Subcutaneous abdominal adipose tissue (tissue), 5 donors: ENCODE measurements around the gene OR10A5.
"Not testable (repeated sequence)": the region's sequence is repeated elsewhere in the genome, so short reads cannot be mapped to it uniquely, and the experiment has no call there.

Source experiments
- H3K27ac ChIP-seq: one replicate; pipeline ENCODE4 v1.7.0; 2013; ENCODE audit warnings: low read depth, mild to moderate bottlenecking, inconsistent platforms, low read length, moderate library complexity
- H3K27me3 ChIP-seq, 5 donors: one replicate each; pipeline ENCODE4 v1.7.0; 2013; ENCODE audit warnings: low read length in 5 of 5, inconsistent platforms in 1 of 5; ENCODE audit not compliant: control insufficient read depth in 5 of 5, insufficient read depth in 4 of 5
- H3K36me3 ChIP-seq, 5 donors: one replicate each; pipeline ENCODE4 v1.7.0; 2013; ENCODE audit warnings: low read length in 5 of 5; ENCODE audit not compliant: control insufficient read depth in 5 of 5, insufficient read depth in 5 of 5
- H3K4me1 ChIP-seq, 5 donors: one replicate each; pipeline ENCODE4 v1.7.0; 2013; ENCODE audit warnings: low read length in 5 of 5, mild to moderate bottlenecking in 3 of 5, moderate library complexity in 1 of 5; ENCODE audit not compliant: control insufficient read depth in 5 of 5, insufficient read depth in 5 of 5
- H3K4me3 ChIP-seq, 5 donors: one replicate each; pipeline ENCODE4 v1.7.0; 2013; ENCODE audit warnings: low read length in 5 of 5, low read depth in 1 of 5
- H3K9ac ChIP-seq, 5 donors: one replicate each; pipeline ENCODE4 v1.7.0; 2013; ENCODE audit warnings: low read length in 5 of 5, mild to moderate bottlenecking in 4 of 5, moderate library complexity in 3 of 5
- H3K9me3 ChIP-seq, 5 donors: one replicate each; pipeline ENCODE4 v1.7.0; 2013; ENCODE audit warnings: low read length in 5 of 5; ENCODE audit not compliant: control insufficient read depth in 5 of 5
- donor health status: healthy.
- donor health status: healthy.
- donor health status: healthy.
- donor health status: healthy.
- donor health status: healthy.

OR10A5 gene

DNA sequence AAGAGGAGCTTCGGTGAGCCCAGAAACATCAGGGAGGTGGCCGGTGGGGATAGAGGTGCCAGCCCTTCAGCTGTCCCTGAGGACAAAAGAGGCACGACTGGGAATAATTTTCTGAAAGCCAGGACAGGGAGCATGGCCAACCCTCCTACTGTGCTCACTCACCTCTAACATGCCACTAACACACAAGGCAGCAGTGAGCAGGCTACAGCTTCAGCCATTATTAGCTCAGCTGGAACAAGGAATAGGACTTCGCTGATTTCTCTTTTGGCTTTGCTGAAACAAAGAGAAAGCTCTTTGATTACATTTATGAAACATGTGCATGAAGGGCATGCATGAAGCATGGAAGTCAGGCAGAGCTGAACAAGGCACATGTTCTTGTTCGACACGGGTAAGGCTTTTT, 12.1 kb upstream of the OR10A5 start:
- Histone ChIP-seq H3K4me3 (no peak overlapping the region), H3K9ac (no peak overlapping the region), H3K27me3 (no peaks in the 10 kb centered on the region), H3K9me3 (no peaks in the 10 kb centered on the region), H3K27ac (no peak overlapping the region), H3K4me1 (no peaks in the 10 kb centered on the region), H3K36me3 (no peaks in the 10 kb centered on the region)

- no peaks in the 10 kb centered on the region for H3K9me3 ChIP-seq
- H3K9ac ChIP-seq: no peak overlapping the region
- no peak overlapping the region for H3K4me3 ChIP-seq
- H3K27ac ChIP-seq: no peak overlapping the region
- no peaks in the 10 kb centered on the region for H3K4me1 ChIP-seq
- H3K36me3 ChIP-seq: no peaks in the 10 kb centered on the region
- H3K27me3 ChIP-seq: no peaks in the 10 kb centered on the region
These were observed 11.5 kb upstream of the OR10A5 start for GRCh38 chr11:6834021-6834420.

DNA sequence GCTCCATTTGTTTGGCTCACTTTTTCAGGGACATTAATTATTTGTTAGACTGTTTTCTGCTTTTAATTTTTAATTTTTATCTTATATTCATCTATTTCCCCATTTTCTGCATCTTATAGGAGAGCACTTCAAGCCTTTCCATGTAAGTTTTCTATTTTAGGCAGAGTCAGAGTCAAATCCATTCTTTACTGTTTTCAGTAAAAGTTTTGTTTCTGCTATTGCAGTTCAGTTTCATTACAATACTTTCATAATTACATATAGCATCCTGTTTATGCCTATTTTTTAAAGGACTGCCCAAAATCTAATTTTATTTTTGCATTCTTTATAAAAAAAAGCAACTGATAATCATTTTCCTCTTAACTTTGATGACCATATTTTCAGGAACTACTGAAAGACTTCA, 3.8 kb upstream of the OR10A5 start:
- H3K27ac ChIP-seq: no peak overlapping the region
- no peak overlapping the region for H3K9ac ChIP-seq
- no peak overlapping the region for H3K4me3 ChIP-seq
- no peaks in the 10 kb centered on the region for H3K4me1 ChIP-seq
- H3K36me3 ChIP-seq: no peaks in the 10 kb centered on the region
- H3K27me3 ChIP-seq: no peaks in the 10 kb centered on the region
- peaks cover 0 to 8% (median 4%) of the 10 kb centered on the region in 5 donors for H3K9me3 ChIP-seq

- H3K27ac ChIP-seq: no peak overlapping the region
- no peaks in the 10 kb centered on the region for H3K27me3 ChIP-seq
- H3K36me3 ChIP-seq: no peaks in the 10 kb centered on the region
- H3K4me3 ChIP-seq: no peak overlapping the region
- peaks cover 0 to 8% (median 4%) of the 10 kb centered on the region in 5 donors for H3K9me3 ChIP-seq
- H3K4me1 ChIP-seq: no peaks in the 10 kb centered on the region
- H3K9ac ChIP-seq: no peak overlapping the region
These were observed 1.8 kb upstream of the OR10A5 start for GRCh38 chr11:6843670-6844069.

GRCh38 chr11:6844356-6844755, 1.1 kb upstream of the OR10A5 start:
- Histone ChIP-seq H3K27me3 (no peaks in the 10 kb centered on the region), H3K4me3 (no peak overlapping the region), H3K9me3 (peaks cover 0 to 8% (median 4%) of the 10 kb centered on the region in 5 donors), H3K36me3 (no peaks in the 10 kb centered on the region), H3K27ac (no peak overlapping the region), H3K4me1 (no peaks in the 10 kb centered on the region), H3K9ac (no peak overlapping the region)

- H3K27me3 ChIP-seq: no peaks in the 10 kb centered on the region
- H3K27ac ChIP-seq: no peak overlapping the region
- no peaks in the 10 kb centered on the region for H3K4me1 ChIP-seq
- no peak overlapping the region for H3K4me3 ChIP-seq
- H3K9ac ChIP-seq: no peak overlapping the region
- no peaks in the 10 kb centered on the region for H3K36me3 ChIP-seq
- peaks cover 0 to 3% (median 2%) of the 10 kb centered on the region in 5 donors for H3K9me3 ChIP-seq
These were observed 5.0 kb downstream of the OR10A5 start for GRCh38 chr11:6850526-6850925.

GRCh38 chr11:6854801-6855200, 9.3 kb downstream of the OR10A5 start:
- H3K4me3 ChIP-seq, H3K4me1 ChIP-seq, H3K27ac ChIP-seq, H3K9me3 ChIP-seq, H3K9ac ChIP-seq, H3K27me3 ChIP-seq, H3K36me3 ChIP-seq: not testable (repeated sequence)

- peaks cover 0 to 2% (median 0%) of the 10 kb centered on the region in 5 donors for H3K9me3 ChIP-seq
- H3K9ac ChIP-seq: no peak overlapping the region
- H3K27me3 ChIP-seq: no peaks in the 10 kb centered on the region
- H3K4me3 ChIP-seq: no peak overlapping the region
- no peak overlapping the region for H3K27ac ChIP-seq
- H3K4me1 ChIP-seq: no peaks in the 10 kb centered on the region
- H3K36me3 ChIP-seq: no peaks in the 10 kb centered on the region
These were observed 10.6 kb downstream of the OR10A5 start for GRCh38 chr11:6855971-6856541.

GRCh38 chr11:6856871-6857270, 11.4 kb downstream of the OR10A5 start:
- no peaks in the 10 kb centered on the region for H3K36me3 ChIP-seq
- peaks cover 0 to 2% (median 0%) of the 10 kb centered on the region in 5 donors for H3K9me3 ChIP-seq
- no peaks in the 10 kb centered on the region for H3K27me3 ChIP-seq
- no peaks in the 10 kb centered on the region for H3K4me1 ChIP-seq
- H3K27ac ChIP-seq: no peak overlapping the region
- H3K9ac ChIP-seq: no peak overlapping the region
- no peak overlapping the region for H3K4me3 ChIP-seq

GRCh38 chr11:6862961-6863360, 17.5 kb downstream of the OR10A5 start, which contains the start of gene OR10A2:
OR10A2 (plus strand) TSS chr11:6863057; CDS start chr11:6869755, 6,698 bp downstream.
- Histone ChIP-seq H3K9me3 (no peaks in the 10 kb centered on the region), H3K9ac (no peak within 1 kb of the TSS), H3K36me3 (no peaks in the 10 kb centered on the region), H3K4me1 (no peaks in the 10 kb centered on the region), H3K27ac (no peak within 1 kb of the TSS), H3K27me3 (no peaks in the 10 kb centered on the region), H3K4me3 (no peak within 1 kb of the TSS)

- Histone ChIP-seq H3K36me3 (no peaks in the 10 kb centered on the region), H3K4me1 (no peaks in the 10 kb centered on the region), H3K4me3 (no peak overlapping the region), H3K27ac (no peak overlapping the region), H3K9me3 (no peaks in the 10 kb centered on the region), H3K27me3 (no peaks in the 10 kb centered on the region), H3K9ac (no peak overlapping the region)
These were observed 19.0 kb downstream of the OR10A5 start for GRCh38 chr11:6864438-6864837.
